C4-2B (cell line): ENCODE results near the gene PHETA2.

ENCODE experiments used
- ZFX ChIP-seq: fragments of 450-650 bp; IDR thresholded peaks from 2 replicates; pipeline ENCODE4 v1.6.1; 2017
- TF ChIP-seq, protein P1 (sequence below): fragments of 450-650 bp; conservative IDR thresholded peaks from 2 replicates; pipeline ENCODE4 v1.5.1; 2017; ENCODE audit warnings: mild to moderate bottlenecking

DNA sequence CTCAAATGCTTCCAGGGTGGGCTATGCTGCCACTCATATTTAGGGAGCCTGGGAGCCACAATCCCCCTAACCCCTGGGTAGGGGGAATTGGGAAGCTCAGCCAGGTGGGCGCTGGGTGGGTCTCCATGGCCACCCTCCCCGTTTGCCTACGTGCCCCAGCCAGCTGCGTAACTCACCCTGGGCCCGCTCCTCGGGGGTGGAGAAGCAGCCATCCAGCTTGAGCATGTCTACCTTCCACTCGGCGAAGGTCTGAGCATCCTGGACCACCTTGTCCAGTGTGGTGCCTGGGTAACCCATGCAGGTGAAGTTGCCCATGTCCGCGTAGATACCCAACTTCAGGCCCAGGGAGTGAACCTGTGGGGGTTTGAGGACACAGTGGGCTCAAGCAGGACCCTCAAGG is 7.1 kb upstream of the PHETA2 start:
- TF ChIP-seq, protein P1, sequence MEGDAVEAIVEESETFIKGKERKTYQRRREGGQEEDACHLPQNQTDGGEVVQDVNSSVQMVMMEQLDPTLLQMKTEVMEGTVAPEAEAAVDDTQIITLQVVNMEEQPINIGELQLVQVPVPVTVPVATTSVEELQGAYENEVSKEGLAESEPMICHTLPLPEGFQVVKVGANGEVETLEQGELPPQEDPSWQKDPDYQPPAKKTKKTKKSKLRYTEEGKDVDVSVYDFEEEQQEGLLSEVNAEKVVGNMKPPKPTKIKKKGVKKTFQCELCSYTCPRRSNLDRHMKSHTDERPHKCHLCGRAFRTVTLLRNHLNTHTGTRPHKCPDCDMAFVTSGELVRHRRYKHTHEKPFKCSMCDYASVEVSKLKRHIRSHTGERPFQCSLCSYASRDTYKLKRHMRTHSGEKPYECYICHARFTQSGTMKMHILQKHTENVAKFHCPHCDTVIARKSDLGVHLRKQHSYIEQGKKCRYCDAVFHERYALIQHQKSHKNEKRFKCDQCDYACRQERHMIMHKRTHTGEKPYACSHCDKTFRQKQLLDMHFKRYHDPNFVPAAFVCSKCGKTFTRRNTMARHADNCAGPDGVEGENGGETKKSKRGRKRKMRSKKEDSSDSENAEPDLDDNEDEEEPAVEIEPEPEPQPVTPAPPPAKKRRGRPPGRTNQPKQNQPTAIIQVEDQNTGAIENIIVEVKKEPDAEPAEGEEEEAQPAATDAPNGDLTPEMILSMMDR: no peak
- no peak for TF ChIP-seq ZFX
